Small intestine (tissue), 7 donors: Measurements from ENCODE around the gene EMC9. TPM values are rescaled to one million over a fixed set of nuclear protein-coding genes. Genes with fewer than 3 reads are reported as not detected.

ENCODE experiments used
- DNase-seq, 2 donors: peaks; one replicate each; pipeline versions ENCODE4 v3.0.0 to v3.0.0-alpha.2; 2013
- FAIRE-seq: peaks from 2 replicates; lab custom pipeline; 2012; peaks lifted over from hg19 to GRCh38; lab: Jason Lieb, UNC
- H3K27ac ChIP-seq, 3 donors: one replicate each; pipeline ENCODE4 v1.5.1; 2013; ENCODE audit warnings: low read length in 2 of 3, mild to moderate bottlenecking in 2 of 3, control low read depth in 1 of 3, inconsistent platforms in 1 of 3, low read depth in 1 of 3, moderate library complexity in 1 of 3
- H3K27me3 ChIP-seq, 3 donors: one replicate each; pipeline ENCODE4 v1.6.1; 2013; ENCODE audit warnings: low read length in 3 of 3, inconsistent platforms in 1 of 3; ENCODE audit not compliant: control insufficient read depth in 3 of 3, insufficient read depth in 3 of 3
- H3K36me3 ChIP-seq, 3 donors: one replicate each; pipeline ENCODE4 v1.6.1; 2013; ENCODE audit warnings: low read length in 3 of 3, inconsistent platforms in 1 of 3, low read depth in 1 of 3, mild to moderate bottlenecking in 1 of 3, moderate library complexity in 1 of 3; ENCODE audit not compliant: control insufficient read depth in 3 of 3, insufficient read depth in 2 of 3
- H3K4me1 ChIP-seq, 3 donors: one replicate each; pipeline ENCODE4 v1.6.1; 2013; ENCODE audit warnings: low read length in 2 of 3, inconsistent platforms in 1 of 3, low read depth in 1 of 3, mild to moderate bottlenecking in 1 of 3, moderate library complexity in 1 of 3; ENCODE audit not compliant: control insufficient read depth in 3 of 3, insufficient read depth in 2 of 3
- H3K4me3 ChIP-seq, 3 donors: one replicate each; pipeline ENCODE4 v1.5.1; 2013; ENCODE audit warnings: low read length in 3 of 3, control low read depth in 1 of 3, inconsistent platforms in 1 of 3, low read depth in 1 of 3, mild to moderate bottlenecking in 1 of 3, moderate library complexity in 1 of 3
- H3K9me3 ChIP-seq, 2 donors: one replicate each; pipeline ENCODE4 v1.6.1; 2013; ENCODE audit warnings: low read depth in 1 of 2, low read length in 1 of 2; ENCODE audit not compliant: control insufficient read depth in 2 of 2, insufficient read depth in 1 of 2
- WGBS, 3 donors: extraction: QIAGEN DNeasy Blood & Tissue Kit; methylation state at CpG; one replicate each; pipeline ENCODE4 v1.1.7; 2013; 5-methylcytosine and 5-hydroxymethylcytosine counted together
- polyA plus RNA-seq, 4 donors: library from polyadenylated mRNA; stranded (reverse) in 3 of 4; unstranded in 1 of 4; fragments of 200-250 nt in 3 of 4; fragments of 120-200 nt in 1 of 4; gene quantifications; one replicate each; pipeline versions ENCODE4 v1.2.1 to v1.2.3, GENCODE V29; 2013
- donor health status: healthy with polysubstance abuse.
- donor health status: control.
- donor health status: control.
- donor health status: Bipolar disorder and iron deficiency.
- donor health status: healthy.

EMC9 gene
- polyA plus RNA-seq, 4 donors = 27.2 to 74.7 (median 41.3) TPM

DNA sequence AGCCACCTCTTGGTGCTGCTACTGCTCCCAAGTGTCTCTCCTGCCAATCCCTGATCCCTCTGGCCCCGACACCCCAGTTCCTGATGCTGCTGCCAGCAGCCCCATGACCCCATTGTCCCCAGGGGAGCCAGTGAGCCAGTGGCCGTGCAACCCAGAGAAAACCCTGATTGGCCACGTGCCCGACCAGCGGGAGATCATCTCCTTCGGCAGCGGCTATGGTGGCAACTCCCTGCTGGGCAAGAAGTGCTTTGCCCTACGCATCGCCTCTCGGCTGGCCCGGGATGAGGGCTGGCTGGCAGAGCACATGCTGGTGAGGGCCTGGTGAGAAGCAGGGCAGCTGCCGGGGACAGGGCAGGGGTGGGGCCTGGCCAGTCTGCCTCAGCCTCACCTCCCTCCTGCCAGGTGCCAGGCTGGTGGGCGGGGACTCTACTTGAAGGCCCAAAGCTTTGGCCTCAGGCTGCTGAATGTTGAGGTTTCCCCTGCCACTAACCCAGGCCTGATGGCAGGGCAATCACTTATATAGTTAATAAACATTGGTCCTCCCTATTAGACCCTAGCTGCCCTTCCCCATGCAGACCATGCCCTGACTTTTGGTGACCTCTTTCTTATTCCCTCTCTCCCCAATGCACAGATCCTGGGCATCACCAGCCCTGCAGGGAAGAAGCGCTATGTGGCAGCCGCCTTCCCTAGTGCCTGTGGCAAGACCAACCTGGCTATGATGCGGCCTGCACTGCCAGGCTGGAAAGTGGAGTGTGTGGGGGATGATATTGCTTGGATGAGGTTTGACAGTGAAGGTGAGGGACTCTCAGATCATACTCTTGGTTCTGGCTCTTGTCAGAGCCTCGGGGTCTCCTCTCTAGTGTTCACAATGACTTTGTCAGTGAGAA is 42.2 kb downstream of the EMC9 start:
- FAIRE-seq = no peak
- peak overlapping the region in 1 of 3 donors; percentile 49 for H3K27ac ChIP-seq
- H3K9me3 ChIP-seq = no peaks in the 10 kb centered on the region
- H3K36me3 ChIP-seq = peaks cover 9 to 87% (median 27%) of the 10 kb centered on the region in 3 donors
- H3K4me3 ChIP-seq = no peak overlapping the region
- peak in 1 of 2 donors; percentile 56 for DNase-seq
- WGBS, 3 donors = 41 to 78% (median 51%) methylated on average over 16 to 17 of the region's 17 CpGs
- H3K4me1 ChIP-seq = peaks cover 0 to 31% (median 2%) of the 10 kb centered on the region in 3 donors
- no peaks in the 10 kb centered on the region for H3K27me3 ChIP-seq

DNA sequence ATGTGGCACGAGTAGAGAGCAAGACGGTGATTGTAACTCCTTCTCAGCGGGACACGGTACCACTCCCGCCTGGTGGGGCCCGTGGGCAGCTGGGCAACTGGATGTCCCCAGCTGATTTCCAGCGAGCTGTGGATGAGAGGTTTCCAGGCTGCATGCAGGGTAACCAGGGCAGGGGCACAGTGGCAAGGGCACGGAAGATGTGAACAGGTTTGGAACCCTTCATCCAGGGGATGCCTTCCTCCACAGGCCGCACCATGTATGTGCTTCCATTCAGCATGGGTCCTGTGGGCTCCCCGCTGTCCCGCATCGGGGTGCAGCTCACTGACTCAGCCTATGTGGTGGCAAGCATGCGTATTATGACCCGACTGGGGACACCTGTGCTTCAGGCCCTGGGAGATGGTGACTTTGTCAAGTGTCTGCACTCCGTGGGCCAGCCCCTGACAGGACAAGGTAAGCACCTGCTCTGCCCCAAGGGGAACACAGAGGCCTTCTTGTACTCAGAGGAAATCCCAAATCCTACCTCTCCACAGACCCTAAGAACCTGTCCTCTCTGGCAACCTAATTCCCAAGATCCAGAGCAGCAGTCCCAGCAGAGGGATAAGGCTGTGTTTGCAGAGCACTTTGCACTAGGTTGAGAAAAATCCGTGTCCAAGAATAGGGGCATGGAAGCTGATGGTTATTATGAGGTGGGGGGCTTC is 43.0 kb downstream of the EMC9 start:
- no peak for FAIRE-seq

DNA sequence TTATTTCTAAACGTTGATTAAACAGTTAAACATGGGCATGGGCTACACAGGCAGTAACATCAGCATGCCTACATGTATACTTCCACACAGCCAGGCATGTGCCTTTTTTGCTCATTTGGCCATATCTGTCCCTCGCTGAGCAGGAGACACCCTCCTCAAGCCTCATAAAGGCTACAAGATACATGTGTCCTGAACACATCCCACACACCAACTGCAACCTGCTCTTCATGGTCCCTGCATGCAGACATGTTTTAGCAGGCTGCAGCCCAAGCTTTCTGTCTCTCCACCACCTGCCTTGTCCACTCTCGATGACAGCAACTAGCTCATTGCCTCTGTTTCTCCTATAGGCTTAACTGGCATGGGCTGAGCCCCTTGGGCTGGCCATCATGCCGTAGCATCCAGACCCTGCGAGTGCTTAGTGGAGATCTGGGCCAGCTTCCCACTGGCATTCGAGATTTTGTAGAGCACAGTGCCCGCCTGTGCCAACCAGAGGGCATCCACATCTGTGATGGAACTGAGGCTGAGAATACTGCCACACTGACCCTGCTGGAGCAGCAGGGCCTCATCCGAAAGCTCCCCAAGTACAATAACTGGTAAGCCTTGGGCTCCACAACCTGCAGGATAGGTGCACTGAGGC is 44.7 kb downstream of the EMC9 start:
- peaks cover 6 to 52% (median 8%) of the 10 kb centered on the region in 3 donors for H3K4me1 ChIP-seq
- H3K36me3 ChIP-seq = peaks cover 9 to 66% (median 18%) of the 10 kb centered on the region in 3 donors
- no peak for FAIRE-seq

More for the DNA sequence above, 43.0 kb downstream of the EMC9 start:
- H3K4me1 ChIP-seq = peaks cover 2 to 35% (median 5%) of the 10 kb centered on the region in 3 donors
- no peak overlapping the region for H3K27ac ChIP-seq
- DNase-seq = no peak
- no peak overlapping the region for H3K4me3 ChIP-seq
- H3K36me3 ChIP-seq = peaks cover 9 to 81% (median 26%) of the 10 kb centered on the region in 3 donors
- WGBS, 3 donors = 89 to 95% (median 91%) methylated on average over 16 of the region's 16 CpGs
- H3K27me3 ChIP-seq = no peaks in the 10 kb centered on the region
- no peaks in the 10 kb centered on the region for H3K9me3 ChIP-seq

DNA sequence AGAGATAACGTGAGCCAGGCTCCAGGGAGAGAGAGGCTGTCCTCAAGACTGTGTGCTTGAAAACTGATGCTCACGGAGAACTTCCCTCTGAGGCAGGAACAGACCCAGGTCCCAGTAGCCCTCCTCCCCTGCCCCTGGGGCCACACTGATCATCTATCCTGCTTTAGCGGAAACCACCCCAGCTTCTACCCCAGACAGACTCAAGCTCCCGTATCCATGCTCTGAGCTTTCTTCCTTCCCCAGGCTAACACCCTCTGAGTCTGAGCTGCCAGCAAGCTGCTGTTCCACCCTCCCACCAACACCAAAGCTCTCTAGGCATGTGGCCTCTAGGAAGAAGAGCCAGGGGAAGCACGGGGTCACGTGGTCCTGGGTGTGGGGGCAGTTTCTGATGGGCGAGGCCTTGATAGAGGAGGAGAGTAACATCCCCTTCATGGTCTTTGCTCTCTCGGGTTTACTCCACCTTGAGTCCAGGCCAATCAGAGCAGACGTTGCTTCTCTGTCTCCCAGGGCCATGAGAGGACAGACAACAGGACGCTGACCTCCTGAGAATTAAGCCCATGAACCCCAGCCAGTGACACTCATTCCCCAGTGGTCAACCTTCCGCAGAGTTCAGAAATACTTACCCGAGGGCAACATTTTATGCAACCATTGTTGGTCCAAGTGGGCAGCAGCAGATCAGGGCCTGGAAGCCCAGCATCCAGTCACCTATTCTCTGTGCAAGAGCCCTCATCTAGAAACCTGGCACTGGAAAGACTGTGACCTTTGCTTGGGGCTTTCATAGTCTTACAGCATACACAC is 45.9 kb downstream of the EMC9 start:
- 15 to 32% (median 19%) methylated on average over 12 of the region's 12 CpGs for WGBS, 3 donors
- Histone ChIP-seq H3K4me3 (peak overlapping the region; percentile 80 to 92 (median 91)), H3K9me3 (no peaks in the 10 kb centered on the region), H3K27ac (peak overlapping the region; percentile 96 to 99 (median 99)), H3K27me3 (no peaks in the 10 kb centered on the region), H3K36me3 (peaks cover 5 to 54% (median 16%) of the 10 kb centered on the region in 3 donors), H3K4me1 (peaks cover 6 to 63% (median 8%) of the 10 kb centered on the region in 3 donors)
- FAIRE-seq (no peak), DNase-seq (peak; percentile 94 to 97)

More for the DNA sequence above, 44.7 kb downstream of the EMC9 start:
- Histone ChIP-seq H3K9me3 (no peaks in the 10 kb centered on the region), H3K27ac (peak overlapping the region in 2 of 3 donors; percentile 42 to 99), H3K27me3 (no peaks in the 10 kb centered on the region), H3K4me3 (no peak overlapping the region)
- no peak for DNase-seq
- 91 to 96% (median 95%) methylated on average over 8 of the region's 8 CpGs for WGBS, 3 donors

DNA sequence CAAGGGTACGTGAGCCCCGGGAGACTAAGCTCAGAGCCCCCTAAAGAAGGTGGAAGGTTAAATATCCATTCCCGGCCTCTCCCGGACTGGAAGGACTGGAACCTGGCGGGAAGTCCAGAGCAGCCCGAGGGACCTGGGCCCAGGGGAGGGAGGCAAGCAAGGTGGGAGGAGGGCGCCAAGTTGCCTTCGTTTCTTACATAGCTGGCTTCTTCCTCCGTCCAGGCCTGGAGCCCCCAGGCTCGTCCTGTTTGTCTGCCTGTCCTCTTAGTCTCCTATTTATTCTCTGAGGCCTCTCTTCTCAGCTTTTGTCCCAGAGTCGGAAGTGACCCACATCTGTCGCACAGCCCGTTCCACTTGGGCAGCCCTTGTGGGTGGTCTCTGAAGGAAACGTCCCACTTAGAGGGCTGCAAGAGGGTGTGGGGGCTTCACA is 46.5 kb downstream of the EMC9 start:
- peak overlapping the region; percentile 80 to 92 (median 91) for H3K4me3 ChIP-seq
- DNase-seq (no peak), FAIRE-seq (no peak)
- no peaks in the 10 kb centered on the region for H3K9me3 ChIP-seq
- H3K4me1 ChIP-seq = peaks cover 6 to 65% (median 8%) of the 10 kb centered on the region in 3 donors
- 1 to 4% (median 3%) methylated on average over 14 of the region's 14 CpGs for WGBS, 3 donors
- no peaks in the 10 kb centered on the region for H3K27me3 ChIP-seq
- peak overlapping the region; percentile 96 to 99 (median 99) for H3K27ac ChIP-seq
- peaks cover under 1 to 49% (median 12%) of the 10 kb centered on the region in 3 donors for H3K36me3 ChIP-seq

DNA sequence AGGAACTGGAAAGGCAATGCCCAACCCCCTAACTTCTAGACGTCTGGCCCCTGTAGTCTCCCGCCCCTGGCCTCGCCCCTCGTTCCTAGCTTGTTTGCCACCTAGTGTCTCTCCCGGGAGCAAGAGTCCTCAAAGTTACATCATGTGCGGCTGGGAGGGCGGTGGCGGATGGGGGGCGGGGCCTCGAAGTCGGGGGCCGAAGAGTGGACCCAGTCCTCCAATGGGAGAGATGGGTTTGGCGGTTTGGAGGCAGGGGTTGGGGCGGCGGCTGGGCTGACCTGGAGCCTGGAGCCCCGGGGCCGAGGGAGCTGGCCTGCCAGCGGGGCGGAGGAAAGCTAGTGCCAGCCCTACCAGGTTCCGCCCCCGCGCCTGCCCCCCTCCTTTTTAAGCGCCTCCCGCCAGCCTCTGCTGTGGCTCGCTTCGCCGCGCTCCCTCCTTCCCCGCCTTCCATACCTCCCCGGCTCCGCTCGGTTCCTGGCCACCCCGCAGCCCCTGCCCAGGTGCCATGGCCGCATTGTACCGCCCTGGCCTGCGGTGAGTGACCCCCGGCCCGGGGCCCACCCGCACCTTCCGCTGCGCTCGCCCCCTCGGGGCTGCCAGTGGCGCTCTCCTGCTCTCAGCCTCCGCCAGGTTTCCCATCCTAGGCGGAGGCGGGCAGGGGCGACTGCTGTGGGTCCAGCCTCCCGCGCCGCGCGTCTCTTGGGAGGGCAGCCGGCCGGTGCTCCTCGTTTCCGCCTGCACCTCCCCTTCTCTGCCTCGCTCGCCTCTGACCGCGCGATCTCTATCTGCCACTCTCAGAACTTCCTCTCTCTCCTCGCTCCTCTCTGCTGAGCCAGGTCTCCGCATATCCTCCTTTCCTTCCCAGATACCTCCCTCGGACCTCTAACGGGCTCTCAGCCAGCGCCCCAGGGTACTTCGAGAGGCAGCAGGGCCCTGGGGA is 47.2 kb downstream of the EMC9 start, which contains the start of gene PCK2:
Gene PCK2, plus strand, starts transcription at position 411 of the 940 bp plus-strand sequence. Its CDS starts 95 bp downstream, at position 506.
- H3K4me1 ChIP-seq = peaks cover 6 to 65% (median 8%) of the 10 kb centered on the region in 3 donors
- WGBS, 3 donors = 0% methylated on average over 48 to 68 of the region's 68 CpGs
- FAIRE-seq = no peak

More for the DNA sequence above, 47.2 kb downstream of the EMC9 start, which contains the start of gene PCK2:
- peak within 1 kb of the TSS; percentile 96 to 99 (median 99) for H3K27ac ChIP-seq
- H3K27me3 ChIP-seq = no peaks in the 10 kb centered on the region
- peak within 1 kb of the TSS; percentile 80 to 92 (median 91) for H3K4me3 ChIP-seq
- DNase-seq = peak; percentile 98
- peaks cover 0 to 42% (median 8%) of the 10 kb centered on the region in 3 donors for H3K36me3 ChIP-seq
- H3K9me3 ChIP-seq = no peaks in the 10 kb centered on the region
